ENCODE results near the gene CC2D2A.
"Not testable (repeated sequence)": the region's sequence is repeated elsewhere in the genome, so short reads cannot be mapped to it uniquely, and the experiment has no call there.

The CC2D2A gene

DNA sequence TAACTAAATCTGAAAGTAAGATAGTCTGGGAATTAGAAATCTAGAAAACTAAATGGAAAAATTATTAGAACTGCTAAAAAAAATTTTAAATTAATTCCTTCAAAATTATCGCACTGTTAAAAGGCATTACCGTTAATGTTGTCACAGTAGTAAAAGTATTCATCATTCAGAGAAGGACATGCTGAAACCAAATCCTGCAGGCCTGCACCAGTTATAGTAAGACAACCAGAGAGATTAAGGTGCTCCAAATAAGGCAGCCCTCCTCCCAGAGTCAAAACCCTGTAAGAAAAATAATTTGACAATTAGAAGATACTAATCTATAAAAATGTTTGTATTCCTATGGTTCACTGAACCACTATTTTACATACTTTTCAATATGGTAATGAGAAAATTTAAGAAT, 142.5 kb downstream of the CC2D2A start:
- in situ Hi-C loops (cut with MboI; ENCODE audit: low pct_unique_long_range_greater_than_20kb, low sequenced_read_pairs, unreplicated experiment) = no loop called here
- TF ChIP-seq, protein P1, sequence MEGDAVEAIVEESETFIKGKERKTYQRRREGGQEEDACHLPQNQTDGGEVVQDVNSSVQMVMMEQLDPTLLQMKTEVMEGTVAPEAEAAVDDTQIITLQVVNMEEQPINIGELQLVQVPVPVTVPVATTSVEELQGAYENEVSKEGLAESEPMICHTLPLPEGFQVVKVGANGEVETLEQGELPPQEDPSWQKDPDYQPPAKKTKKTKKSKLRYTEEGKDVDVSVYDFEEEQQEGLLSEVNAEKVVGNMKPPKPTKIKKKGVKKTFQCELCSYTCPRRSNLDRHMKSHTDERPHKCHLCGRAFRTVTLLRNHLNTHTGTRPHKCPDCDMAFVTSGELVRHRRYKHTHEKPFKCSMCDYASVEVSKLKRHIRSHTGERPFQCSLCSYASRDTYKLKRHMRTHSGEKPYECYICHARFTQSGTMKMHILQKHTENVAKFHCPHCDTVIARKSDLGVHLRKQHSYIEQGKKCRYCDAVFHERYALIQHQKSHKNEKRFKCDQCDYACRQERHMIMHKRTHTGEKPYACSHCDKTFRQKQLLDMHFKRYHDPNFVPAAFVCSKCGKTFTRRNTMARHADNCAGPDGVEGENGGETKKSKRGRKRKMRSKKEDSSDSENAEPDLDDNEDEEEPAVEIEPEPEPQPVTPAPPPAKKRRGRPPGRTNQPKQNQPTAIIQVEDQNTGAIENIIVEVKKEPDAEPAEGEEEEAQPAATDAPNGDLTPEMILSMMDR (IDR thresholded peaks at IDR 0.05; ENCODE audit: extremely low read depth, insufficient read depth, missing control alignments) = no peak
- no peak for DNase-seq (ENCODE audit: low spot score)

DNA sequence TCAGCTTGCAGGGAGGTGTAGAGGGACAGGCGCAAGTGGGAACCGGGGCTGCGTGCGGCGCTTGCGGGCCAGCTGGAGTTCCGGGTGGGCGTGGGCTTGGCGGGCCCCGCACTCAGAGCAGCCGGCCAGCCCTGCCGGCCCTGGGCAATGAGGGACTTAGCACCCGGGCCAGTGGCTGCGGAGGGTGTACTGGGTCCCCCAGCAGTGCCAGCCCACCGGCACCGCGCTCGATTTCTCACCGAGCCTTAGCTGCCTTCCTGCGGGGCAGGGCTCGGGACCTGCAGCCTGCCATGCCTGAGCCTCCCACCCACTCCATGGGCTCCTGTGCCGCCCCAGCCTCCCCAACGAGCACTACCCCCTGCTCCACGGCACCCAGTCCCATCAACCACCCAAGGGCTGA, 145.2 kb downstream of the CC2D2A start:
- DNase-seq (ENCODE audit: low spot score); in situ Hi-C loops (cut with MboI; ENCODE audit: low pct_unique_long_range_greater_than_20kb, low sequenced_read_pairs, unreplicated experiment): not testable (repeated sequence)

DNA sequence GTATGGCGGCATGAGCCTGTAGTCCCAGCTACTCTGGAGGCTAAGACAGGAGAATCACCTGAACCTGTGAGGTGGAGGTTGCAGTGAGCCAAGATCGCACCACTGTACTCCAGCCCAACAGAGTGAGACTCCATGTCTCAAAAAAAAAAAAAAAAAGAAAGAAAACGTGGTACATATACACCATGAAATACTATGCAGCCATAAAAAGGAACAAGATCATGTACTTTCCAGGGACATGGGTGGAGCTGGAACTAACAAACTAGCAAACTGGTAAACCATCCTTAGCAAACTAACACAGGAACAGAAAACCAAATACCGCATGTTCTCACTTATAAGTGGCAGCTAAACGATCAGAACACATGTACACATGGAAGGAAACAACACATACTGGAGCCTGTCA, 147.7 kb downstream of the CC2D2A start:
- in situ Hi-C loops (cut with MboI; ENCODE audit: low pct_unique_long_range_greater_than_20kb, low sequenced_read_pairs, unreplicated experiment) = not testable (repeated sequence)

DNA sequence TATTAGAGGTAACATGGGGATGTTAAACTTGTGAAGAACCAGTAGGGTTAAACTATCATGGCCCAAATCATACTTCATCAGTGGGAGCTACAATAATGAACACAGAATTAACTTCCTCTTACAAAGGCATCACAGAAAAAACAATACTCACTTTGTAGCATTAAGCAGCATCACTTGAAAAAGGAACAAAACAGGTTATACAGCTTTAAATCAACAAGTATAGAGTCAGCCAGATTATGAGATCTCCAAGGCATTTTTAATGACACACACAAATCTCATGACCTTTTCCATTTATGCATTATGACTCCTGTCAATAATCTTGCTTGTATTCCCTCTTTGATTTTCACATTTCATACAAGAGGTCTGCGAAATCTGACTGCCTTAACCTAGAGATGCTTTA, 167.1 kb downstream of the CC2D2A start:
- no peak for DNase-seq (ENCODE audit: low spot score)
- in situ Hi-C loops (cut with MboI; ENCODE audit: low pct_unique_long_range_greater_than_20kb, low sequenced_read_pairs, unreplicated experiment) = no loop called here
- TF ChIP-seq, protein P1 (IDR thresholded peaks at IDR 0.05; ENCODE audit: extremely low read depth, insufficient read depth, missing control alignments) = no peak

More for the DNA sequence above, 147.7 kb downstream of the CC2D2A start:
- not testable (repeated sequence) for DNase-seq (ENCODE audit: low spot score)

DNA sequence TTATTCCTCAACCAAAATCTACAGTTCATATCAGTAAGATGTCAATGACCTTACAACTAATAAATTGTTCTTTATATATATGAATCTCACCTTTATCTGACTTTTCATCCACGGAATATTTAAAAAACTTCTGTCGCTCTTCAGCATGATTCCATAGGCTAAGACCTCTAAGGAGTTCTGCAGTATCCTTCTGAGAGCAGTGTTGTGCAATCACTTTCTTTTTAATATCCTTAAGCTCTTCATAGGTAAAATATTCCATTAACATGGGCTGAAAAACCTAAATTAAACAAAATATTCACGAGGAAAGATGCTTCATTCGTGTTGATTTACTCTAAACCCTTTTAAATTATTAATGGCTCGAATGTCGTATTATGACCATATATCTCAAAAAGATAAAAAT, 168.7 kb downstream of the CC2D2A start:
- in situ Hi-C loops (cut with MboI; ENCODE audit: low pct_unique_long_range_greater_than_20kb, low sequenced_read_pairs, unreplicated experiment) = no loop called here
- TF ChIP-seq, protein P1 (IDR thresholded peaks at IDR 0.05; ENCODE audit: extremely low read depth, insufficient read depth, missing control alignments) = no peak
- DNase-seq (ENCODE audit: low spot score) = no peak

DNA sequence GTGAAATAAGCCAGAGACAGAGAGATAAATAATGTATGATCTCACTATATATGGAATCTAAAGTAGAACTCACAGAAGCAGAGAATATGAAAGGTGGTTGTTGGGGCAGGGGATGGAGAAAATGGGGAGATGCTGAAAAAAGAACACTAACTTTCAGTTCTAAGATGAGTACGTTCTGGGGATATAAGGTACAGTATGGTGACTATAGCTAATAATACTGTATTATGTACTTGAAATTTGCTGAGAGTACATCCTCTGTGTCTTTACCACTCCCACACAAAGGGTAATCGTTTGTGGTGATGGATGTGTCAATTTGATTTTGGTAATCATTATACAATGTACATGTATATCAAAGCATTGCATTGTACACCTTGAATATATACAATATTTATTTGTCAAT, 178.9 kb downstream of the CC2D2A start:
- TF ChIP-seq, protein P1 (IDR thresholded peaks at IDR 0.05; ENCODE audit: extremely low read depth, insufficient read depth, missing control alignments) = no peak
- DNase-seq (ENCODE audit: low spot score) = no peak
- in situ Hi-C loops (cut with MboI; ENCODE audit: low pct_unique_long_range_greater_than_20kb, low sequenced_read_pairs, unreplicated experiment) = no loop called here

DNA sequence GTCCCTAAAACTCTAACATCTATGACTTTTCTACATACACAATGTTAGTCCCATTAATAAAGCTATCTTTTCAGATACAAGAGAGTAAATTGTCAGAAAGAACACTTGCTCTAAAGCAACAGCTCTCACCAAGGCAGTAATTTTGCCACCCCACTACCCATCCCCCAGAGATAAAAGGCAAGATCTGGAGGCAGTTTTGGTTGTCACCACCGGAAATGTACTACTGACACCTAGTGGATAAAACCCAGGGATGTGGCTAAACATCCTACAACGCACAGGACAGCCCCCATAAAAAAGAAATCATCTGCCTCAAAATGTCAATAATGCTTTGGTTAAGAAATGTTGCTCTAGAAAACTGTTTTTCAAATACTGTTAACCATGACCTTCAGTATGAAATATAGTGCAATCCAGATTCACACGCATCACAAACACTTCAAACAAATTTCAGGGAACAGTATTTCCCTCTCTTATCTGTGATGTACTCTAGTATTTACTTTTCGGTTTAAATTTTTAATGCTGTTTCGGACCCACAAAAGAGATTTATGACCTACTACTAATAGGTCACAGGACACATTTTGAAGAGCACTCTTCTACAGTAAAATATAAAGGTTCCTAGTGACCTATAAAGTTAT, 180.3 kb downstream of the CC2D2A start:
- in situ Hi-C loops (cut with MboI; ENCODE audit: low pct_unique_long_range_greater_than_20kb, low sequenced_read_pairs, unreplicated experiment) = loop anchor here (25.0 kb wide), 1 partner anchor 638 kb away; the partner anchor contains the start of gene CPEB2
- DNase-seq (ENCODE audit: low spot score) = no peak
- TF ChIP-seq, protein P1 (IDR thresholded peaks at IDR 0.05; ENCODE audit: extremely low read depth, insufficient read depth, missing control alignments) = peak; percentile 74
